Skeletal muscle tissue (tissue), 4 donors: Measurements from ENCODE around the gene SLC66A3. TPM values are rescaled to one million over a fixed set of nuclear protein-coding genes. Genes with fewer than 3 reads are reported as not detected.
A peak's percentile ranks its signal among the peaks of the same experiment; 100 is the strongest.

ENCODE experiments used
- H3K27ac ChIP-seq: one replicate; pipeline ENCODE4 v1.7.0; 2013; ENCODE audit warnings: mild to moderate bottlenecking, low read depth, low read length, inconsistent platforms
- H3K27me3 ChIP-seq, 3 donors: one replicate each; pipeline ENCODE4 v1.7.0; 2013; ENCODE audit warnings: low read length in 3 of 3; ENCODE audit not compliant: control insufficient read depth in 3 of 3, insufficient read depth in 3 of 3
- H3K36me3 ChIP-seq, 3 donors: one replicate each; pipeline ENCODE4 v1.7.0; 2013; ENCODE audit warnings: low read length in 3 of 3; ENCODE audit not compliant: control insufficient read depth in 3 of 3, insufficient read depth in 3 of 3
- H3K4me1 ChIP-seq, 3 donors: one replicate each; pipeline ENCODE4 v1.7.0; 2013; ENCODE audit warnings: low read length in 3 of 3, mild to moderate bottlenecking in 3 of 3; ENCODE audit not compliant: control insufficient read depth in 3 of 3, insufficient read depth in 3 of 3
- H3K4me3 ChIP-seq, 3 donors: one replicate each; pipeline ENCODE4 v1.7.0; 2013; ENCODE audit warnings: low read length in 3 of 3
- H3K9ac ChIP-seq, 3 donors: one replicate each; pipeline ENCODE4 v1.7.0; 2013; ENCODE audit warnings: low read length in 3 of 3, mild to moderate bottlenecking in 3 of 3, moderate library complexity in 2 of 3, low read depth in 1 of 3
- H3K9me3 ChIP-seq, 3 donors: one replicate each; pipeline ENCODE4 v1.7.0; 2013; ENCODE audit warnings: low read length in 3 of 3; ENCODE audit not compliant: control insufficient read depth in 3 of 3
- total RNA-seq: library from RNA; depleted of rRNA; stranded (reverse); fragments of >200 nt; gene quantifications from one replicate; pipeline ENCODE4 v1.2.3, GENCODE V29; 2014
- donor health status: Osteomylitis.

The SLC66A3 gene
- total RNA-seq, 1 donor from 2014 or later: 20.9 TPM

DNA sequence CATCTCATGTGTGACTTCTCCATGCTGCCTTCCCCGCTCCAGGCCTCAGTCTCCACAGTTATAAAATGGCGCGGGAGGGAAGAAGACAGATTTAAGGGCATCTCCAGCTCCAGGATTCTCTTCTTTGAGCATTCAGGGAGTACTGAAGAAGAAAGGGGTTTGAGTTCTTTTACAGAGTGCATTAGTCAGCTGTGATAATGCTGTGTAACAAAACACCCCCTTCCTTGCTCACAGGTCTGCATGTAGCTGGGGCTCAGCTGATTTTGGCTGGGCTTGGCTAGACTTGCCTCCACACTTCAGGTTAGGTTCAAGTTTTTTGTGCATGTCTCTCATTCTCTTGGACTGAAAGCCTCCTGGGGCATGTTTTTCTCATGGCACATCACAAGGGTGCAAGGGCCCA, 8.0 kb upstream of the SLC66A3 start:
- peaks cover 7 to 15% (median 11%) of the 10 kb centered on the region in 3 donors for H3K27me3 ChIP-seq
- no peaks in the 10 kb centered on the region for H3K4me1 ChIP-seq
- peaks cover 0 to 2% (median 0%) of the 10 kb centered on the region in 3 donors for H3K9me3 ChIP-seq

GRCh38 chr2:11152591-11152990, 2.7 kb upstream of the SLC66A3 start:
- H3K9ac ChIP-seq: no peak overlapping the region
- H3K4me3 ChIP-seq: no peak overlapping the region
- H3K4me1 ChIP-seq: peaks cover 8 to 14% (median 13%) of the 10 kb centered on the region in 3 donors
- H3K36me3 ChIP-seq: no peaks in the 10 kb centered on the region
- no peaks in the 10 kb centered on the region for H3K9me3 ChIP-seq
- H3K27me3 ChIP-seq: no peaks in the 10 kb centered on the region
- H3K27ac ChIP-seq: no peak overlapping the region

More for the DNA sequence above, 8.0 kb upstream of the SLC66A3 start:
- H3K36me3 ChIP-seq: no peaks in the 10 kb centered on the region
- H3K27ac ChIP-seq: no peak overlapping the region
- no peak overlapping the region for H3K4me3 ChIP-seq
- H3K9ac ChIP-seq: no peak overlapping the region

DNA sequence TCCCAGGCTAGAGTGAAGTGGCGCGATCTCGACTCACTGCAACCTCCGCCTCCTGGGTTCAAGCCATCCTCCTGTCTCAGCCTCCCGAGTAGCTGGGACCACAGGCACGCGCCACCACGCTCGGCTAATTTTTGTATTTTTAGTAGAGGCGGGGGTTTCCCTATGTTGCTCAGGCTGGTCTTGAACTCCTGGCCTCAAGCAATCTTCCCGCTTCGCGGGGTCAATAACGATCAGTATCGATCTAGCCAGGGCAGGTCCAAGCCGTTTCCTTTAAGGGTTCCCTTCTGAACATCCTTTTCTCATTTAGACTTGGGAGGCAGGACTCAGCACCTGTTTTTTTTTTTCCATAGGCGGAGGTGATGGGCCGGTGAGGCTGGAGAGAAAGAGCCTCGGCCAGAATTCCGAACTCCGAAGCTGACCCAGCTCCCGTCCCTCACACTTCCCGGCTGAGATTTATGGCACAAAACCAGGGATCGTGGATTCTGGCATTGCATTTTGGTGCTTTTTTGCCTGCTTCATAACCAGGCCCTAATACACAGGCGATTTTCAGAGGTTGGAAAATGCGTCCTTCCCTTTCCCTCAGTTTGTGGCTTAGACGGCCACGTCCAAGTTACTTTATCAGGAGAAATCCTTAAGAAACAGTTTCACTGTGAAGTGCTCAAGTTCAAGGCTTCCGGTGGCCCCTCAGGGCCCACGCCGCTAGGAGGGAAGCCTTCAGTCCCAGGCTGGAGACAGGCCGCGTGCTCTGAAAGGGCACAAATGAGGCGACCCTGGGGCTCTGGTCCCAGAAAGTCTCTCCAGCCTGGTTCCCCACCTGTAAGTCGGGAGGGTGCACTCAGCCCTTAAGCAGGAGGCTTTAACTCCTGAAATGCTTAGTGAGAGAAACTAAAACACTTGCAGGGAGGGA, 998 bp upstream of the SLC66A3 start:
- peaks cover 8 to 14% (median 13%) of the 10 kb centered on the region in 3 donors for H3K4me1 ChIP-seq
- H3K9ac ChIP-seq: peak overlapping the region; percentile 83 to 89 (median 86)
- peak overlapping the region; percentile 75 to 81 (median 80) for H3K4me3 ChIP-seq

GRCh38 chr2:11154923-11155380, 315 bp upstream of the SLC66A3 start:
- Histone ChIP-seq H3K9me3 (no peaks in the 10 kb centered on the region), H3K9ac (peak overlapping the region; percentile 83 to 89 (median 86)), H3K4me1 (peaks cover 8 to 14% (median 13%) of the 10 kb centered on the region in 3 donors), H3K4me3 (peak overlapping the region; percentile 75 to 81 (median 80)), H3K36me3 (no peaks in the 10 kb centered on the region), H3K27me3 (no peaks in the 10 kb centered on the region), H3K27ac (peak overlapping the region; percentile 92)

More for the DNA sequence above, 998 bp upstream of the SLC66A3 start:
- Histone ChIP-seq H3K27me3 (no peaks in the 10 kb centered on the region), H3K36me3 (no peaks in the 10 kb centered on the region), H3K9me3 (no peaks in the 10 kb centered on the region), H3K27ac (peak overlapping the region; percentile 92)

DNA sequence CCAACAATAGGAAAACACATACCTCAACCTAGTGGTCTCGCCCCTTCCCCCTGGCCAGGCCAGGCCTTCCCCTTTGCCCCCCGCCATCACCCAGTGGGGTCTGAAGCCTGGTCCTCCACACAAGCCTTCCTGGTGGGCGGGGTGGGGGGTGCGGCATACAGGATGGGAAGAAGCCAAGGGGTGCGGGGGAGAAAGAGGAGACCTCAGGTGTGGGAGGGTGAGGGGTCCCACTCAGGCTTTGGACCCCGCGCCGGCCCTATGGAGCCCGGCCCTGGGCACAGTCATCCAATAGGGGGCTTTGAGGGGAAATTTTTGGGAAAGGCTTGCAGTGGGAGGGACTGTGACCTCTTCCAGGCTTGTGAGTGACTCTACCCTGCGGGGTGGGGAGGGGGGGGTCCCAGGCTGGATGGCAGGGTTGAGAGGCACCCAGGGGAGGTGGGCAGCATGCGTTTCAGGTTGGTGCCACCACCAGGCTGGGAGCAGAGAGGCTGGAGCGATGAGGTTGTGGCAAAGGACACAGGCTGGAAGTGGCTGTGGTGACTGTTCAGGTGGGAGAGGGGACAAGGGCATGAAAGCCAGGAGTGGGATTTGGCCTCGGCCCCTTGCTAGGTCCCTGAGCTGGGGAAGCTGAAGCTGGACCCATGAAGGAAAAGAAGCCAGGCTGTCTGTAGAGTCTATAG, 1.3 kb downstream of the SLC66A3 start:
- H3K9ac ChIP-seq: peak overlapping the region in 1 of 3 donors; percentile 16
- H3K4me3 ChIP-seq: peak overlapping the region in 1 of 3 donors; percentile 66
- no peaks in the 10 kb centered on the region for H3K36me3 ChIP-seq
- no peak overlapping the region for H3K27ac ChIP-seq
- H3K9me3 ChIP-seq: no peaks in the 10 kb centered on the region
- H3K27me3 ChIP-seq: no peaks in the 10 kb centered on the region
- peaks cover 8 to 14% (median 13%) of the 10 kb centered on the region in 3 donors for H3K4me1 ChIP-seq

DNA sequence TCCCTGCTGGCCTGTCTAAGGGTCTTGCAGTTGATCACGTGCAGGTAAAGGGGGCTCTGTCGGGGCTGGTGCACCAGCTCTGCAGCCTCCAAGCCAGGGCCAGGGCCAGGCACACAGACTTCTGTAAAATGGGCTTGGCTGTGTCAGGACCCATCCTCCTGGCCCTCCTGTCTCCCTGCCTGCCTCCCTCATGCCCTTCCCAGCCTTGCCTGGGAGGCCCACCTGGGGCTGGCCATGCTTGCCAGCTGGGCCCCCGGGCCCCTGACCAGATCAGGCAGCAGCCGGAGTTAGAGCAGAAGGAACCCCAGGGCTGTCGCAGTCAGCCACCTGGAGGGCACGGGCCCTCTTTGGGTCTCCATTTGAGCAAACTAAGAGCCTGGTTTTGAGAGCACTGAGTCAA, 2.0 kb downstream of the SLC66A3 start:
- Histone ChIP-seq H3K4me1 (peaks cover 8 to 14% (median 13%) of the 10 kb centered on the region in 3 donors), H3K9ac (no peak overlapping the region), H3K36me3 (no peaks in the 10 kb centered on the region), H3K9me3 (no peaks in the 10 kb centered on the region), H3K27me3 (no peaks in the 10 kb centered on the region), H3K4me3 (no peak overlapping the region), H3K27ac (no peak overlapping the region)

DNA sequence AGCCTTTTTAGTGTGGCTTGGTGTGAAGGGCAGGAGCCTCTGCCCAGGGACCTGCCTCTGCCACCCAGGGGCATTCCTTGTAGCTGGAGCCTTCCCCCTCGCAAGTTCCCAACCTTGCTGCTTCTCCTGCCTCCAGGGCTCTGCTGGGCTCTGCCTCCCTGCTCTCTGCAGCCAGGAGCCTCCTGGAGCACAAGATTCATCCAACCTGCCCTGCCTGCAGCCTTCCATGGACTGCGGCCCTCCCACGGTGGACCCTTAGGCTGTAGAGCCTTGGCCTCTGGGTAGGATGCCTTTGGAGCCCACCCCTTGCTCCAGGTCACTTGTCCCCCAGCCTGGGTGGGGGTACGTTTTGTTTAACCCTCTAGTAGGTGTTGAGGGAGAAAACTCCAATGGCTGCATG, 2.5 kb downstream of the SLC66A3 start:
- no peaks in the 10 kb centered on the region for H3K9me3 ChIP-seq
- no peaks in the 10 kb centered on the region for H3K36me3 ChIP-seq
- H3K27me3 ChIP-seq: no peaks in the 10 kb centered on the region
- peaks cover 8 to 14% (median 13%) of the 10 kb centered on the region in 3 donors for H3K4me1 ChIP-seq
- no peak overlapping the region for H3K4me3 ChIP-seq
- no peak overlapping the region for H3K27ac ChIP-seq
- H3K9ac ChIP-seq: no peak overlapping the region

GRCh38 chr2:11158916-11159573, 3.8 kb downstream of the SLC66A3 start:
- H3K9me3 ChIP-seq: no peaks in the 10 kb centered on the region
- no peaks in the 10 kb centered on the region for H3K27me3 ChIP-seq
- peaks cover 8 to 14% (median 13%) of the 10 kb centered on the region in 3 donors for H3K4me1 ChIP-seq
- no peak overlapping the region for H3K27ac ChIP-seq
- H3K9ac ChIP-seq: no peak overlapping the region
- H3K4me3 ChIP-seq: no peak overlapping the region
- no peaks in the 10 kb centered on the region for H3K36me3 ChIP-seq

GRCh38 chr2:11159574-11160170, 4.4 kb downstream of the SLC66A3 start:
- H3K36me3 ChIP-seq: no peaks in the 10 kb centered on the region
- H3K4me1 ChIP-seq: peaks cover 6 to 9% (median 8%) of the 10 kb centered on the region in 3 donors
- no peak overlapping the region for H3K4me3 ChIP-seq
- no peaks in the 10 kb centered on the region for H3K27me3 ChIP-seq
- H3K27ac ChIP-seq: no peak overlapping the region
- H3K9me3 ChIP-seq: no peaks in the 10 kb centered on the region
- H3K9ac ChIP-seq: no peak overlapping the region
